ENCODE results near the gene SLC6A13. TPM values are rescaled to one million over a fixed set of nuclear protein-coding genes. Genes with fewer than 3 reads are reported as not detected.

SLC6A13 gene
- total RNA-seq, 1 experiment from 2014 or later = not detected

DNA sequence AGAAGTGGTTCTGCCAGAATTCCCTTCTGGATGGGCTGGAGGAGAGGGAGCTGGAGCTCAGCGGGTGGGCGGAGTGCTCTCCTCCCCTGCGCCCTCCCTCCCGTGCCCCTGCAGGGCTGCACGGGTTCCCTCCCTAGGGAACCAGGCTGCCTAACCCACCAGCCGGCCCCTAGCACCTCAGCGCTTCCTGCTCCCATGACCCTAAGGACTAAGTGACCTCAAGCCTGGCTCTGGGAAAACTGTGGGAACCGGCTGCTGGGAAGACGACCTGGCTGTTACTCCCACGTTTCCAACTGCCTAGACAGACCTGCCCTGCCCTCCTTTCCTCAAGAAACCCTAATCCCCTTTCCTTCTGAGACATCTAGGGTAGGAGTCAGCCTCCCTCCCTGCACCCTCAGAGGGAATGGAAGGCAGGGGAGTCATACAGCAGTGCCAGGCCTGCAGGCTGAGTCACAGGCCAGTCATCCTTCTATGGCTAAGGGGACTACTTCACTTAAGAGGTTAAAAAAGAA, 80.2 kb downstream of the SLC6A13 start:
- Histone ChIP-seq H3K27me3 (replicated peaks; ENCODE audit: insufficient read depth, low read depth, low read length, poor library complexity) (no peaks in the 10 kb centered on the region), H3K9me3 (ENCODE audit: low read depth, low read length, poor library complexity, severe bottlenecking) (no peaks in the 10 kb centered on the region), H3K36me3 (ENCODE audit: insufficient read depth, low read length, poor library complexity, severe bottlenecking) (no peaks in the 10 kb centered on the region), H3K4me1 (ENCODE audit: insufficient read depth, low read length, poor library complexity, severe bottlenecking) (no peaks in the 10 kb centered on the region), H3K27ac (ENCODE audit: low read depth, low read length, poor library complexity, severe bottlenecking) (no peak overlapping the region), H3K4me3 (ENCODE audit: low read depth, low read length, poor library complexity, severe bottlenecking) (no peak overlapping the region)
- CTCF ChIA-PET = no interaction called here
- DNase-seq (ENCODE audit: low spot score) = no peak
- POLR2A ChIA-PET (ENCODE audit: low non-redundant PET) = no interaction called here
- BruUV-seq (replicated peaks) = no TSS peak
- intact Hi-C loops (cut with micrococcal nuclease; ENCODE audit: unreplicated experiment) = no loop called here
- TF ChIP-seq EZH2 (IDR thresholded peaks at IDR 0.05; ENCODE audit: borderline replicate concordance, low read depth, low read length, poor library complexity, severe bottlenecking) = no peak
- TF ChIP-seq CTCF (conservative IDR thresholded peaks at IDR 0.05; ENCODE audit: low read depth, low read length) = no peak

- ChIA-PET POLR2A (ENCODE audit: low non-redundant PET) (no interaction called here), CTCF (no interaction called here)
- TF ChIP-seq EZH2 (IDR thresholded peaks at IDR 0.05; ENCODE audit: borderline replicate concordance, low read depth, low read length, poor library complexity, severe bottlenecking) = no peak
- no peak for TF ChIP-seq CTCF (conservative IDR thresholded peaks at IDR 0.05; ENCODE audit: low read depth, low read length)
- BruUV-seq (replicated peaks) = no TSS peak
- Histone ChIP-seq H3K27me3 (replicated peaks; ENCODE audit: insufficient read depth, low read depth, low read length, poor library complexity) (no peaks in the 10 kb centered on the region), H3K4me1 (ENCODE audit: insufficient read depth, low read length, poor library complexity, severe bottlenecking) (no peaks in the 10 kb centered on the region), H3K4me3 (ENCODE audit: low read depth, low read length, poor library complexity, severe bottlenecking) (no peak overlapping the region), H3K9me3 (ENCODE audit: low read depth, low read length, poor library complexity, severe bottlenecking) (no peaks in the 10 kb centered on the region), H3K27ac (ENCODE audit: low read depth, low read length, poor library complexity, severe bottlenecking) (no peak overlapping the region), H3K36me3 (ENCODE audit: insufficient read depth, low read length, poor library complexity, severe bottlenecking) (no peaks in the 10 kb centered on the region)
- intact Hi-C loops (cut with micrococcal nuclease; ENCODE audit: unreplicated experiment) = no loop called here
- DNase-seq (ENCODE audit: low spot score) = no peak
These were observed 80.7 kb downstream of the SLC6A13 start for GRCh38 chr12:181921-182320.

- no peak overlapping the region for H3K27ac ChIP-seq (ENCODE audit: low read depth, low read length, poor library complexity, severe bottlenecking)
- TF ChIP-seq EZH2 (IDR thresholded peaks at IDR 0.05; ENCODE audit: borderline replicate concordance, low read depth, low read length, poor library complexity, severe bottlenecking) (no peak), CTCF (conservative IDR thresholded peaks at IDR 0.05; ENCODE audit: low read depth, low read length) (no peak)
- POLR2A ChIA-PET (ENCODE audit: low non-redundant PET) = no interaction called here
- no peak for DNase-seq (ENCODE audit: low spot score)
- no TSS peak for BruUV-seq (replicated peaks)
- H3K9me3 ChIP-seq (ENCODE audit: low read depth, low read length, poor library complexity, severe bottlenecking) = no peaks in the 10 kb centered on the region
- CTCF ChIA-PET = interaction anchor here (0.5 kb wide), 1 partner anchor 24 kb away, joined by 3 read pairs; no protein-coding TSS in a partner anchor
- no peak overlapping the region for H3K4me3 ChIP-seq (ENCODE audit: low read depth, low read length, poor library complexity, severe bottlenecking)
- intact Hi-C loops (cut with micrococcal nuclease; ENCODE audit: unreplicated experiment) = no loop called here
- no peaks in the 10 kb centered on the region for H3K36me3 ChIP-seq (ENCODE audit: insufficient read depth, low read length, poor library complexity, severe bottlenecking)
- H3K27me3 ChIP-seq (replicated peaks; ENCODE audit: insufficient read depth, low read depth, low read length, poor library complexity) = no peaks in the 10 kb centered on the region
- H3K4me1 ChIP-seq (ENCODE audit: insufficient read depth, low read length, poor library complexity, severe bottlenecking) = no peaks in the 10 kb centered on the region
These were observed 82.2 kb downstream of the SLC6A13 start for GRCh38 chr12:180445-180844.
